RWPE2 (cell line): ENCODE measurements around the gene NAP1L1.

Experiments used
- ATAC-seq: fragments of 200-7000 bp; cut with Tn5 transposase; 3 replicates; pipeline ENCODE4 v1.9.1; 2021; ENCODE audit warnings: low read depth
- DNase-seq: peaks from one replicate; pipeline ENCODE4 v3.0.0-alpha.2; 2020; ENCODE audit warnings: low spot score
- H3K27ac ChIP-seq: fragments of 450-650 bp; 2 replicates; pipeline ENCODE4 v1.5.1; 2017; ENCODE audit warnings: mild to moderate bottlenecking; ENCODE audit not compliant: poor library complexity, severe bottlenecking
- H3K27me3 ChIP-seq: fragments of 250-450 bp; sonication (Bioruptor Pico); 2 replicates; pipeline ENCODE4 v1.5.1; 2021; ENCODE audit warnings: mild to moderate bottlenecking, moderate library complexity; ENCODE audit not compliant: insufficient read depth, poor library complexity, severe bottlenecking
- H3K36me3 ChIP-seq: fragments of 250-450 bp; sonication (Bioruptor Pico); 2 replicates; pipeline ENCODE4 v1.5.1; 2020; ENCODE audit warnings: low read depth, mild to moderate bottlenecking, moderate library complexity
- H3K4me1 ChIP-seq: fragments of 250-450 bp; sonication (Bioruptor Pico); 2 replicates; pipeline ENCODE4 v1.5.1; 2021; ENCODE audit warnings: mild to moderate bottlenecking, moderate library complexity; ENCODE audit not compliant: insufficient read depth, poor library complexity, severe bottlenecking
- H3K4me3 ChIP-seq: fragments of 250-450 bp; sonication (Bioruptor Pico); 2 replicates; pipeline ENCODE4 v1.5.1; 2021; ENCODE audit warnings: mild to moderate bottlenecking, moderate library complexity; ENCODE audit not compliant: severe bottlenecking
- H3K9me3 ChIP-seq: fragments of 250-450 bp; sonication (Bioruptor Pico); 2 replicates; pipeline ENCODE4 v1.5.1; 2021; ENCODE audit warnings: mild to moderate bottlenecking, moderate library complexity; ENCODE audit not compliant: severe bottlenecking
- CTCF ChIP-seq: fragments of 450-650 bp; IDR thresholded peaks from one replicate; pipeline ENCODE4 v1.5.1; 2017; ENCODE audit warnings: mild to moderate bottlenecking, moderate library complexity; ENCODE audit not compliant: poor library complexity, severe bottlenecking

The NAP1L1 gene

GRCh38 chr12:76101739-76102385 lies 17.4 kb upstream of the NAP1L1 start:
- Histone ChIP-seq H3K27ac (no peak overlapping the region), H3K4me3 (no peak overlapping the region), H3K27me3 (no peaks in the 10 kb centered on the region), H3K9me3 (no peaks in the 10 kb centered on the region), H3K4me1 (no peaks in the 10 kb centered on the region), H3K36me3 (no peaks in the 10 kb centered on the region)
- DNase-seq (no peak), ATAC-seq (no peak)
- no peak for TF ChIP-seq CTCF

GRCh38 chr12:76096079-76096646 lies 11.7 kb upstream of the NAP1L1 start:
- DNase-seq: no peak
- TF ChIP-seq CTCF: no peak
- ATAC-seq: no peak

GRCh38 chr12:76094754-76095153 lies 10.3 kb upstream of the NAP1L1 start:
- ATAC-seq (no peak), DNase-seq (no peak)
- H3K4me3 ChIP-seq: no peak overlapping the region
- no peaks in the 10 kb centered on the region for H3K9me3 ChIP-seq
- H3K4me1 ChIP-seq: no peaks in the 10 kb centered on the region
- H3K27me3 ChIP-seq: no peaks in the 10 kb centered on the region
- no peaks in the 10 kb centered on the region for H3K36me3 ChIP-seq
- no peak for TF ChIP-seq CTCF
- no peak overlapping the region for H3K27ac ChIP-seq

More at GRCh38 chr12:76096079-76096646, 11.7 kb upstream of the NAP1L1 start:
- no peaks in the 10 kb centered on the region for H3K27me3 ChIP-seq
- H3K9me3 ChIP-seq: no peaks in the 10 kb centered on the region
- H3K4me1 ChIP-seq: no peaks in the 10 kb centered on the region
- H3K36me3 ChIP-seq: no peaks in the 10 kb centered on the region
- no peak overlapping the region for H3K27ac ChIP-seq
- no peak overlapping the region for H3K4me3 ChIP-seq

- H3K27me3 ChIP-seq: no peaks in the 10 kb centered on the region
- DNase-seq (no peak), ATAC-seq (no peak)
- no peak overlapping the region for H3K4me3 ChIP-seq
- H3K4me1 ChIP-seq: no peaks in the 10 kb centered on the region
- no peak overlapping the region for H3K27ac ChIP-seq
- no peaks in the 10 kb centered on the region for H3K9me3 ChIP-seq
- TF ChIP-seq CTCF: no peak
- H3K36me3 ChIP-seq: no peaks in the 10 kb centered on the region
These were observed 6.8 kb upstream of the NAP1L1 start for GRCh38 chr12:76091246-76091754.

GRCh38 chr12:76085520-76085868 lies 1.0 kb upstream of the NAP1L1 start:
- Histone ChIP-seq H3K4me1 (peaks cover 18% of the 10 kb centered on the region), H3K27me3 (no peaks in the 10 kb centered on the region), H3K36me3 (peaks cover 26% of the 10 kb centered on the region), H3K9me3 (no peaks in the 10 kb centered on the region), H3K27ac (peak overlapping the region; percentile 89), H3K4me3 (peak overlapping the region; percentile 90)
- ATAC-seq (no peak), DNase-seq (no peak)
- no peak for TF ChIP-seq CTCF
